Thymus (tissue), 11 donors: ENCODE data around the gene MYO18A. TPM values are rescaled to one million over a fixed set of nuclear protein-coding genes. Genes with fewer than 3 reads are reported as not detected.

Experiments used
- DNase-seq, 9 donors: peaks; one replicate each; pipeline ENCODE4 v3.0.0-alpha.2; 2013; ENCODE audit warnings: low spot score in 9 of 9, low read depth in 6 of 9, missing footprints in 1 of 9
- H3K27ac ChIP-seq, 2 donors: one replicate each; pipeline ENCODE4 v1.5.1; 2013; ENCODE audit warnings: control low read depth in 1 of 2, low read depth in 1 of 2, low read length in 1 of 2, mild to moderate bottlenecking in 1 of 2, moderate library complexity in 1 of 2
- H3K27me3 ChIP-seq, 2 donors: one replicate each; pipeline ENCODE4 v1.5.1; 2013; ENCODE audit warnings: low read length in 1 of 2; ENCODE audit not compliant: control insufficient read depth in 2 of 2, insufficient read depth in 1 of 2
- H3K36me3 ChIP-seq, 2 donors: one replicate each; pipeline ENCODE4 v1.5.1; 2013; ENCODE audit warnings: low read length in 1 of 2, mild to moderate bottlenecking in 1 of 2, moderate library complexity in 1 of 2; ENCODE audit not compliant: control insufficient read depth in 2 of 2, insufficient read depth in 2 of 2
- H3K4me1 ChIP-seq, 2 donors: one replicate each; pipeline ENCODE4 v1.5.1; 2013; ENCODE audit warnings: low read length in 2 of 2; ENCODE audit not compliant: control insufficient read depth in 2 of 2, insufficient read depth in 2 of 2
- H3K4me3 ChIP-seq, 2 donors: one replicate each; pipeline ENCODE4 v1.5.1; 2013; ENCODE audit warnings: low read length in 2 of 2, control low read depth in 1 of 2, mild to moderate bottlenecking in 1 of 2
- H3K9me3 ChIP-seq, 2 donors: one replicate each; pipeline ENCODE4 v1.5.1; 2013; ENCODE audit warnings: low read length in 1 of 2, mild to moderate bottlenecking in 1 of 2; ENCODE audit not compliant: control insufficient read depth in 2 of 2, insufficient read depth in 1 of 2
- WGBS: extraction: QIAGEN DNeasy Blood & Tissue Kit; methylation state at CpG from one replicate; pipeline ENCODE4 v1.1.7; 2013; 5-methylcytosine and 5-hydroxymethylcytosine counted together
- polyA plus RNA-seq: library from polyadenylated mRNA; stranded (reverse); fragments of 200-250 nt; gene quantifications from one replicate; pipeline ENCODE4 v1.2.3, GENCODE V29; 2013
- total RNA-seq: library from RNA; stranded (reverse); fragments of 120-200 nt; gene quantifications from one replicate; pipeline ENCODE4 v1.2.4, GENCODE V29; 2013
- donor health status: healthy.

Gene MYO18A
- total and polyA plus RNA-seq, 2 donors, result 31.1 to 52.8 TPM

GRCh38 chr17:29180788-29181160 is 576 bp upstream of the MYO18A start:
- Histone ChIP-seq H3K27me3 (peaks cover 0 to 19% of the 10 kb centered on the region in 2 donors), H3K9me3 (no peaks in the 10 kb centered on the region), H3K36me3 (no peaks in the 10 kb centered on the region), H3K27ac (peak overlapping the region in 1 of 2 donors; percentile 52), H3K4me3 (no peak overlapping the region), H3K4me1 (peaks cover 15 to 24% of the 10 kb centered on the region in 2 donors)
- 84% methylated on average over 4 of the region's 4 CpGs for WGBS
- DNase-seq, result no peak

- 51% methylated on average over 28 of the region's 28 CpGs for WGBS
- no peaks in the 10 kb centered on the region for H3K36me3 ChIP-seq
- peaks cover 0 to 19% of the 10 kb centered on the region in 2 donors for H3K27me3 ChIP-seq
- peak overlapping the region; percentile 39 to 78 for H3K4me3 ChIP-seq
- DNase-seq, result no peak
- peaks cover 15 to 24% of the 10 kb centered on the region in 2 donors for H3K4me1 ChIP-seq
- H3K9me3 ChIP-seq, result no peaks in the 10 kb centered on the region
- H3K27ac ChIP-seq, result no peak overlapping the region
Measured at GRCh38 chr17:29179232-29180033, 765 bp downstream of the MYO18A start.

- Histone ChIP-seq H3K9me3 (no peaks in the 10 kb centered on the region), H3K4me3 (no peak overlapping the region), H3K27me3 (peaks cover 0 to 19% of the 10 kb centered on the region in 2 donors), H3K36me3 (no peaks in the 10 kb centered on the region), H3K4me1 (peaks cover 15 to 24% of the 10 kb centered on the region in 2 donors), H3K27ac (peak overlapping the region in 1 of 2 donors; percentile 35)
- DNase-seq, result no peak
- WGBS, result 90% methylated on average over 8 of the region's 8 CpGs
Measured at GRCh38 chr17:29178750-29179231, 1.4 kb downstream of the MYO18A start.

- Histone ChIP-seq H3K27me3 (peaks cover 0 to 19% of the 10 kb centered on the region in 2 donors), H3K4me1 (peaks cover 15 to 24% of the 10 kb centered on the region in 2 donors), H3K4me3 (no peak overlapping the region), H3K9me3 (no peaks in the 10 kb centered on the region), H3K27ac (peak overlapping the region in 1 of 2 donors; percentile 70), H3K36me3 (no peaks in the 10 kb centered on the region)
- no peak for DNase-seq
- WGBS, result 82% methylated on average over 4 of the region's 4 CpGs
Measured at GRCh38 chr17:29177871-29178749, 2.1 kb downstream of the MYO18A start.

GRCh38 chr17:29177541-29177870 is 2.7 kb downstream of the MYO18A start:
- no peaks in the 10 kb centered on the region for H3K36me3 ChIP-seq
- peaks cover 0 to 19% of the 10 kb centered on the region in 2 donors for H3K27me3 ChIP-seq
- 88% methylated on average over 3 of the region's 3 CpGs for WGBS
- no peak for DNase-seq
- H3K9me3 ChIP-seq, result no peaks in the 10 kb centered on the region
- no peak overlapping the region for H3K4me3 ChIP-seq
- peak overlapping the region in 1 of 2 donors; percentile 18 for H3K27ac ChIP-seq
- H3K4me1 ChIP-seq, result peaks cover 15 to 24% of the 10 kb centered on the region in 2 donors

- DNase-seq, result peak in 6 of 9 donors; percentile 45 to 73 (median 49)
- WGBS, result 3% methylated on average over 51 of the region's 51 CpGs
- H3K9me3 ChIP-seq, result no peaks in the 10 kb centered on the region
- H3K27ac ChIP-seq, result peak overlapping the region; percentile 56 to 66
- peaks cover 0 to 19% of the 10 kb centered on the region in 2 donors for H3K27me3 ChIP-seq
- peaks cover 15 to 24% of the 10 kb centered on the region in 2 donors for H3K4me1 ChIP-seq
- H3K4me3 ChIP-seq, result peak overlapping the region; percentile 48 to 66
- no peaks in the 10 kb centered on the region for H3K36me3 ChIP-seq
Measured at GRCh38 chr17:29176558-29177351, 3.4 kb downstream of the MYO18A start.

- H3K27me3 ChIP-seq, result peaks cover 0 to 14% of the 10 kb centered on the region in 2 donors
- 95% methylated on average over 6 of the region's 6 CpGs for WGBS
- H3K9me3 ChIP-seq, result no peaks in the 10 kb centered on the region
- no peaks in the 10 kb centered on the region for H3K36me3 ChIP-seq
- no peak overlapping the region for H3K27ac ChIP-seq
- H3K4me1 ChIP-seq, result peaks cover 12 to 19% of the 10 kb centered on the region in 2 donors
- DNase-seq, result no peak
- H3K4me3 ChIP-seq, result no peak overlapping the region
Measured at GRCh38 chr17:29175349-29175748, 4.8 kb downstream of the MYO18A start.

- 97% methylated on average over 1 of the region's 1 CpG for WGBS
- H3K4me3 ChIP-seq, result no peak overlapping the region
- no peak overlapping the region for H3K27ac ChIP-seq
- peaks cover 11 to 12% of the 10 kb centered on the region in 2 donors for H3K4me1 ChIP-seq
- no peaks in the 10 kb centered on the region for H3K36me3 ChIP-seq
- H3K27me3 ChIP-seq, result peaks cover 0 to 2% of the 10 kb centered on the region in 2 donors
- H3K9me3 ChIP-seq, result no peaks in the 10 kb centered on the region
- no peak for DNase-seq
Measured at GRCh38 chr17:29172589-29172988, 7.6 kb downstream of the MYO18A start.
